ENCODE data around the gene HPN. TPM values are rescaled to one million over a fixed set of nuclear protein-coding genes. Genes with fewer than 3 reads are reported as not detected.

Gene HPN
- total and polyA plus RNA-seq, 2 donors from 2014 or later, result 134 to 331 TPM

- H3K4me1 ChIP-seq (ENCODE audit: control insufficient read depth in 2 of 3, insufficient read depth in 2 of 3, low read depth in 1 of 3, low read length in 3 of 3), result no peaks in the 10 kb centered on the region
- H3K4me3 ChIP-seq (ENCODE audit: low read length in 3 of 3), result no peak overlapping the region
- no peak overlapping the region for H3K27ac ChIP-seq (ENCODE audit: low read depth in 2 of 2, low read length in 2 of 2)
- H3K27me3 ChIP-seq (ENCODE audit: control insufficient read depth, insufficient read depth, low read length), result no peaks in the 10 kb centered on the region
- no peak for TF ChIP-seq CTCF (IDR thresholded peaks at IDR 0.05; ENCODE audit: borderline replicate concordance, extremely low read depth, insufficient read depth)
- no peak overlapping the region for H3K9ac ChIP-seq (ENCODE audit: low read length in 3 of 3)
- FAIRE-seq (no peak), DNase-seq (no peak)
- H3K36me3 ChIP-seq (ENCODE audit: control insufficient read depth in 2 of 3, insufficient read depth in 3 of 3, low read length in 3 of 3), result no peaks in the 10 kb centered on the region
- no peaks in the 10 kb centered on the region for H3K9me3 ChIP-seq (ENCODE audit: control insufficient read depth in 2 of 3, insufficient read depth in 1 of 3, low read length in 3 of 3)
- intact Hi-C loops (cut with DNase I), result no loop called here
Measured at GRCh38 chr19:35080613-35081170, 39.2 kb downstream of the HPN start.

- FAIRE-seq, result no peak
- no peaks in the 10 kb centered on the region for H3K36me3 ChIP-seq (ENCODE audit: control insufficient read depth in 2 of 3, insufficient read depth in 3 of 3, low read length in 3 of 3)
- DNase-seq, result no peak
- H3K4me3 ChIP-seq (ENCODE audit: low read length in 3 of 3), result no peak overlapping the region
- H3K9me3 ChIP-seq (ENCODE audit: control insufficient read depth in 2 of 3, insufficient read depth in 1 of 3, low read length in 3 of 3), result no peaks in the 10 kb centered on the region
- no peak overlapping the region for H3K9ac ChIP-seq (ENCODE audit: low read length in 3 of 3)
- H3K27me3 ChIP-seq (ENCODE audit: control insufficient read depth, insufficient read depth, low read length), result no peaks in the 10 kb centered on the region
- intact Hi-C loops (cut with DNase I), result no loop called here
- no peak for TF ChIP-seq CTCF (IDR thresholded peaks at IDR 0.05; ENCODE audit: borderline replicate concordance, extremely low read depth, insufficient read depth)
- no peak overlapping the region for H3K27ac ChIP-seq (ENCODE audit: low read depth in 2 of 2, low read length in 2 of 2)
- H3K4me1 ChIP-seq (ENCODE audit: control insufficient read depth in 2 of 3, insufficient read depth in 2 of 3, low read depth in 1 of 3, low read length in 3 of 3), result no peaks in the 10 kb centered on the region
Measured at GRCh38 chr19:35081201-35081600, 39.7 kb downstream of the HPN start.

- H3K36me3 ChIP-seq (ENCODE audit: control insufficient read depth in 2 of 3, insufficient read depth in 3 of 3, low read length in 3 of 3), result no peaks in the 10 kb centered on the region
- TF ChIP-seq CTCF (IDR thresholded peaks at IDR 0.05; ENCODE audit: borderline replicate concordance, extremely low read depth, insufficient read depth), result no peak
- H3K4me1 ChIP-seq (ENCODE audit: control insufficient read depth in 2 of 3, insufficient read depth in 2 of 3, low read depth in 1 of 3, low read length in 3 of 3), result no peaks in the 10 kb centered on the region
- no peak overlapping the region for H3K27ac ChIP-seq (ENCODE audit: low read depth in 2 of 2, low read length in 2 of 2)
- no peaks in the 10 kb centered on the region for H3K27me3 ChIP-seq (ENCODE audit: control insufficient read depth, insufficient read depth, low read length)
- H3K9ac ChIP-seq (ENCODE audit: low read length in 3 of 3), result no peak overlapping the region
- intact Hi-C loops (cut with DNase I), result no loop called here
- H3K4me3 ChIP-seq (ENCODE audit: low read length in 3 of 3), result no peak overlapping the region
- no peaks in the 10 kb centered on the region for H3K9me3 ChIP-seq (ENCODE audit: control insufficient read depth in 2 of 3, insufficient read depth in 1 of 3, low read length in 3 of 3)
- no peak for DNase-seq
- FAIRE-seq, result no peak
Measured at GRCh38 chr19:35083691-35084508, 42.4 kb downstream of the HPN start.
